ENCODE results near the gene NENF.

The NENF gene

GRCh38 chr1:212442408-212442807 lies 9.7 kb downstream of the NENF start:
- Histone ChIP-seq H3K4me1 (ENCODE audit: low read length) (no peaks in the 10 kb centered on the region), H3K4me2 (ENCODE audit: low read depth, low read length) (no peak overlapping the region), H3F3A (ENCODE audit: insufficient read depth, low read length) (no peaks in the 10 kb centered on the region), H3K4me3 (ENCODE audit: low read length) (no peak overlapping the region), H3K27me3 (replicated peaks; ENCODE audit: insufficient read depth, low read length) (no peaks in the 10 kb centered on the region), H3K9me3 (replicated peaks; ENCODE audit: insufficient read depth, low read length) (no peaks in the 10 kb centered on the region), H4K20me1 (ENCODE audit: insufficient read depth, low read length) (no peaks in the 10 kb centered on the region), H3K27ac (ENCODE audit: low read length) (no peak overlapping the region), H3K9ac (ENCODE audit: low read length) (no peak overlapping the region), H3K9me2 (replicated peaks; ENCODE audit: insufficient read depth, low read length) (no peaks in the 10 kb centered on the region), H2AFZ (ENCODE audit: low read length) (no peak overlapping the region), H3K36me3 (replicated peaks; ENCODE audit: insufficient read depth, low read length) (no peaks in the 10 kb centered on the region), H3K79me2 (ENCODE audit: low read length) (peaks cover 3% of the 10 kb centered on the region; the same call in 1 of the 2 replicates)
- DNase-seq, result no peak
- TF ChIP-seq CTCF (IDR thresholded peaks at IDR 0.05; ENCODE audit: low read length), result no peak
- TF ChIP-seq EZH2 (optimal IDR thresholded peaks at IDR 0.05; ENCODE audit: low read depth, low read length), result no peak
- TF ChIP-seq EZH2phosphoT487 (IDR thresholded peaks at IDR 0.05; ENCODE audit: low read length), result no peak

GRCh38 chr1:212446333-212446732 lies 13.6 kb downstream of the NENF start:
- Histone ChIP-seq H3K9ac (ENCODE audit: low read length) (no peak overlapping the region), H3K4me3 (ENCODE audit: low read length) (no peak overlapping the region), H3K27me3 (replicated peaks; ENCODE audit: insufficient read depth, low read length) (no peaks in the 10 kb centered on the region), H3F3A (ENCODE audit: insufficient read depth, low read length) (no peaks in the 10 kb centered on the region), H3K9me2 (replicated peaks; ENCODE audit: insufficient read depth, low read length) (no peaks in the 10 kb centered on the region), H3K36me3 (replicated peaks; ENCODE audit: insufficient read depth, low read length) (no peaks in the 10 kb centered on the region), H3K27ac (ENCODE audit: low read length) (no peak overlapping the region), H4K20me1 (ENCODE audit: insufficient read depth, low read length) (no peaks in the 10 kb centered on the region), H2AFZ (ENCODE audit: low read length) (no peak overlapping the region), H3K79me2 (ENCODE audit: low read length) (no peaks in the 10 kb centered on the region), H3K4me2 (ENCODE audit: low read depth, low read length) (no peak overlapping the region), H3K4me1 (ENCODE audit: low read length) (no peaks in the 10 kb centered on the region), H3K9me3 (replicated peaks; ENCODE audit: insufficient read depth, low read length) (no peaks in the 10 kb centered on the region)
- TF ChIP-seq EZH2phosphoT487 (IDR thresholded peaks at IDR 0.05; ENCODE audit: low read length), result no peak
- no peak for TF ChIP-seq CTCF (IDR thresholded peaks at IDR 0.05; ENCODE audit: low read length)
- TF ChIP-seq EZH2 (optimal IDR thresholded peaks at IDR 0.05; ENCODE audit: low read depth, low read length), result no peak
- DNase-seq, result no peak

GRCh38 chr1:212447478-212447877 lies 14.8 kb downstream of the NENF start:
- Histone ChIP-seq H3K4me1 (ENCODE audit: low read length) (no peaks in the 10 kb centered on the region), H3K27me3 (replicated peaks; ENCODE audit: insufficient read depth, low read length) (no peaks in the 10 kb centered on the region), H3K9ac (ENCODE audit: low read length) (no peak overlapping the region), H3K9me2 (replicated peaks; ENCODE audit: insufficient read depth, low read length) (no peaks in the 10 kb centered on the region), H2AFZ (ENCODE audit: low read length) (no peak overlapping the region), H3K9me3 (replicated peaks; ENCODE audit: insufficient read depth, low read length) (no peaks in the 10 kb centered on the region), H3K27ac (ENCODE audit: low read length) (no peak overlapping the region), H3K36me3 (replicated peaks; ENCODE audit: insufficient read depth, low read length) (no peaks in the 10 kb centered on the region), H3K4me3 (ENCODE audit: low read length) (no peak overlapping the region), H3K4me2 (ENCODE audit: low read depth, low read length) (no peak overlapping the region), H3K79me2 (ENCODE audit: low read length) (no peaks in the 10 kb centered on the region), H3F3A (ENCODE audit: insufficient read depth, low read length) (no peaks in the 10 kb centered on the region), H4K20me1 (ENCODE audit: insufficient read depth, low read length) (no peaks in the 10 kb centered on the region)
- TF ChIP-seq CTCF (IDR thresholded peaks at IDR 0.05; ENCODE audit: low read length) (no peak), EZH2 (optimal IDR thresholded peaks at IDR 0.05; ENCODE audit: low read depth, low read length) (no peak), EZH2phosphoT487 (IDR thresholded peaks at IDR 0.05; ENCODE audit: low read length) (no peak)
- no peak for DNase-seq
